GM19438 (cell line): ENCODE data around the gene SDK1.

Experiments used
- ATAC-seq: cut with Tn5 transposase; IDR thresholded peaks from one replicate; pipeline ENCODE4 v1.9.1; 2021; ENCODE audit warnings: low read depth; ENCODE audit not compliant: unreplicated experiment

The SDK1 gene

GRCh38 chr7:3332308-3332707 lies 31.3 kb downstream of the SDK1 start:
- no peak for ATAC-seq

GRCh38 chr7:3333861-3334260 lies 32.8 kb downstream of the SDK1 start:
- no peak for ATAC-seq

GRCh38 chr7:3336042-3336665 lies 35.1 kb downstream of the SDK1 start:
- no peak for ATAC-seq

DNA sequence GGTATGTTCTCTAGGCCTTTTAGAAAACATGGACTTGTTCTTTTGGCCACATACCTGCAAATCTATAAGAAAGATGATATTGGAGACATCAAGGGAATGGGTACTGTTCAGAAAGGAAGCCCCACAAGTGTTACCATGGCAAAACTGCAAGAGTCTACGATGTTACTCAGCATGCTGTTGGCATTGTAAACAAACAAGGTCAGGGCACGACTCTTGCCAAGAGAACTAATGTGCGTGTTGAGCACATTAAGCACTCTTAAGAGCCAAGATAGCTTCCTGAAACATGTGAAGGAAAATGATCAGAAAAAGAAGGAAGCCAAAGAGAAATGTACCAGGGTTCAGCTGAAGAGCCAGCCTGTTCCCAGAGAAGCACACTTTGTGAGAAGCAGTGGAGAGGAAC lies 37.1 kb downstream of the SDK1 start:
- ATAC-seq: no peak

GRCh38 chr7:3345699-3346481 lies 44.8 kb downstream of the SDK1 start:
- ATAC-seq: no peak

GRCh38 chr7:3349126-3349525 lies 48.1 kb downstream of the SDK1 start:
- no peak for ATAC-seq

- ATAC-seq: no peak
Observed at GRCh38 chr7:3356173-3356572, 55.1 kb downstream of the SDK1 start.

DNA sequence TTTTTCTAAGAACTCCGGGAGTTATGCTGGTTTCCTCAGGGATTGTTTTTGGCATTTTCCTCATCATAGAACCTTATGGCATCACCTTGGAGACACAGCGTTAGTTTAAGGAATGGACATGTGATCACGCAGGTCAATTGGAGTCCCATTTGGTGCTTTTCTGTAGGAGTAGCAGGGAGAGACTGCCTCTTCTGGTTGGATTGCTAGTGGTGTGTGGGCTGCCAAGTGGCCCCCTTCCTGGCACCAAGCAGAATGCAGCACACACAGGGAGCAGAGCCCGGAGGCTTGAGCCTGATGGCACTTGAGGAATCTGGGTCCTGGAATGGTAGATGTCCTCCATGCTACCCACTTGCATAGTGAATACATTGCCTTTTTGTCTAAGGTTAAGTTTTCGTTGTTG lies 57.9 kb downstream of the SDK1 start:
- ATAC-seq: no peak

- ATAC-seq: no peak
Observed at GRCh38 chr7:3367261-3367660, 66.2 kb downstream of the SDK1 start.

DNA sequence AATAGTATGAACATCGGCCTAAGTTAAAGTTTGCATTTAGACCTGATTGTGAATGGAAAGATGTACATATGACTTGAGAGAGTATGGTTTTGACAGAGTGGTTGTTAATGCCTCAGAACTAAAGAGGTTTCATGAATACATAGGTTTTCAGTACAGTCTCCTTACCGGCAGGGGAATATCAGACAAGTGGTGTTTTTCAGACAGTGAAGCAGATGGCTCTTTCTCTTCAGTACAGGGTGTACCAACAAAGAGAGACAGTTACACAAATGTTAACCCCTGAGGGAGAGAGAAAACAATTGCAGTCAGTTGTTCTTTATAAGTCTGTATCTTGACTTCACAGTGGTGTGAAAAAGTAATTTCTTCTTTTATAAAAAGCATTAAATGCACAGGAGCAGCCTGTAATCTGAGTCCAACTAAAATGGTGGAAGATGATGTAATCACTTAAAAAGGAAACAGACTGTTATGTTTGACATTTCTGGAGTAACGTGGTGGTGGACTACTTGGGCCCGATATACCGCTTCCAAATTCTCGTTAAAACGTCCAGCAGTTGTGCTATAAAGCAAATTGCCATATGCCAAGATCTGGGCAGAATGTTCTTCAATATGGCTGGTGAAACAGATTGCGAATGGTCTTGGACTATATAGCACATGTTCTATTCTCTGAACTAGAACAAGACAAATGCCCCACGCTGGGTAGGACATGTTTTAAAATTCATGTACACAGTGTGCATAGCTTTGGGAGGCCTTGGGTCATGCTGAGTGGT lies 69.2 kb downstream of the SDK1 start:
- no peak for ATAC-seq

DNA sequence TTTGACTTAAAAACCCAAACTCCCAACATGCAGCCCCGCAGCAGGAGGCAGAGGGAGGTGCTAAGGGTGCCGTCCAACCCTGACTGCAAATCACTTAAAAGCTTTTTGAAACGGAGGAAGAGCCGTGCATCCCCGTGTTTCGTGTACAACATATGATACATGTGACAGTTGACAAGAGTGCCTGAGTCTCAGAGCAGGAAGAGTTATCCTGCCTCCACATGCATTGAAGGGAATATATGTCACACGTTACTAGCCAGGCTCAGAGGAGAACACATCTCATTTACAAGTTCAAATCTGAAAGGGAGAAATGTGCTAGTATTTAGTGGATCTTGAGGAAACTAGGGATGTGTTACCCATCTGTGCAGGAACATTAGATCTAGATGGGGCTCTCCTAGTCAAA lies 69.9 kb downstream of the SDK1 start:
- no peak for ATAC-seq

- no peak for ATAC-seq
Observed at GRCh38 chr7:3371601-3372000, 70.5 kb downstream of the SDK1 start.

DNA sequence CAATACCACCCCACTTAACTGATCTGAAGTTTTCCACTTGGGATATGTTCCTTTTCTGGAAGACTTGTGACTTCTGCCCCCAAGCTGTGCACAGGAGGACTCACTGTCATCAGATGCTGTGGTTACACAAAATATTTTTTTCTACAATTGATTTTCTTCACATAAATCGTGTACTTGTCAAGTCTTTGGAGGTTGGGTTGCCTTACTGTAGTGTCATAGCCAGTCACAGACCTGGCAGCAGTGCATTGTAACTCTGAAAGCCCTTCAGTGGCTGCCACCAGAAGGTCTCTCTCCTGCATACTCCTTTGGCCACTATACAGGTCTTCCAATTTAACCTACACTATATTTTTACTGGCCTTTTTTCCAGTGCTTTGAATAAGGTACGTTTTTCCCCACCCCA lies 73.2 kb downstream of the SDK1 start:
- no peak for ATAC-seq

DNA sequence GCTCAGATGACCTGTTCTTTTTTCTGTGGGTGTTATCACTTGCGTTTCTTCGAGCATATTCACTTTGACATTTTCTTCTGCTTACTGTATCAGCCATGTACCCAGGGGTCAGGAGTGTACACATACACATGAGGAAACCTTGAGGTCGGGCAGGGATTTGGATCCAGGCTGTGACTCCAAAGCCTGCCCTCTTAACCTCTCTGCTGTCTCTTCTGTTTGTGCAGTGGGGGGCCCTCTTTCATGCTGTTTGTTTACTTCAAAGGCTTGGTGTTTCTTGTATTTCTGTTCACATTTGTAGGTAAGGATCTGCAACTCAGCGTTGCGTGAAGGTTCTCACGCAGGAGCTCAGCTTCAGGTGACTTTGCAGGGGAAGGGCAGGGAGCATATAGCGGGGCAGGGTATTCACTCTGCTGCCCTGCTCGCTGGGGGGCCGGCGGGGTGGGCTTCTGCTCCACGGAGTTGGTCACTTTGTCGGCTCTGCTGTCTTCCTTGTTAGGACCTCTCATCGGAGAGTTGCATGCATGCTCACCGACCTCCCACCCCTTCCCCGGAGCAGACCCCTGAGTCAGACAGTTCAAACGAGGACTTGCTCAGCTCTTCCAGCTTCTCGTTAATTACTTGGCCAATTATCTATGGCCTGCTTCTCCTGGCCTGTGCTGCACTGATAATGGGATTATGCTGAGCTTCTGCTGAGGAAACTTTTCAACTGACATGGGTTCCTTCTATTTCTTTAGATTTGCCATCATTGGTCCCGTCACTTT lies 77.5 kb downstream of the SDK1 start:
- ATAC-seq: no peak

GRCh38 chr7:3380034-3380433 lies 79.0 kb downstream of the SDK1 start:
- ATAC-seq: no peak

- no peak for ATAC-seq
Observed at GRCh38 chr7:3380886-3381685, 80.0 kb downstream of the SDK1 start.

DNA sequence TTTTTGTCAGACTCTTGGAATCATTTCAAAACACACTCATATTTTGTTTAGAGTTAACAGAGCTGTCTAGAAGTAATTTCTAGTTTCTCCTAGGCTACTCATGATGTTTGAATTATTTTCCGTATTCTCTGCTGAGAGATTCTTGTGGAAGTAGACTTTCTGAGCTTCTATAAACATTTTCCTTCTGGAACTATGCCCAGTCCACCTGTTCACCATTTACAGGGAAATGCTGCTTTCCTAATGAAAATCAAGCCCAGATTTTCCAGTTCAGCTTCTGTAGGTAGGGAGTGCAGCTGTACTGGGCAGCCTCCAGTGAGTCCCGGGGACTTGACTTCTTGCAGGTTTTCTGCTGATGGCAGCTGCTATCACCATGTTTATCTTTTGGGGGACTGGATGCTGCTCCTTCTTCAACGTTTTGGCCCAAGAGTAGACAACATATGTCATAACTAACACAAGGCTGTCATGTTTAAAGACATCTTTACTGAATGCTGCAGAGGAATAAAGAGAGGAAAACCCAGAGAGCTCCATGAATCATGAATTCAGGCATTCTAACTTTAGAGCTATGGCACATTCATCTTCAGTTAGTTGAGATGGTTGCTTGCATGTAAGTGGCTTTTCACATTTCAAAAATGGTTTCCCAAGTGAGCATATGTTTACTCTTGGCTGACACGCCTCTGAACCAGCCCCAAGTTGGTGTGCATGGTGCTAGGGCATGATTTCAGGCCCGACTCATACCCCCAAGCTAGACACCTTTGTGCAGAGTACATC lies 85.6 kb downstream of the SDK1 start:
- ATAC-seq: no peak

- no peak for ATAC-seq
Observed at GRCh38 chr7:3393862-3394261, 92.8 kb downstream of the SDK1 start.

GRCh38 chr7:3397324-3397723 lies 96.3 kb downstream of the SDK1 start:
- ATAC-seq: no peak
